GM19328 (cell line): ENCODE results near the gene MAML3.
"Not testable (repeated sequence)": the region's sequence is repeated elsewhere in the genome, so short reads cannot be mapped to it uniquely, and the experiment has no call there.

Experiments used
- ATAC-seq: cut with Tn5 transposase; IDR thresholded peaks from one replicate; pipeline ENCODE4 v1.9.1; 2021; ENCODE audit warnings: mild to moderate bottlenecking, moderate library complexity; ENCODE audit not compliant: unreplicated experiment

Gene MAML3

GRCh38 chr4:139711461-139711860 lies 442.5 kb downstream of the MAML3 start:
- ATAC-seq, result no peak

GRCh38 chr4:139710073-139710472 lies 443.9 kb downstream of the MAML3 start:
- ATAC-seq, result no peak

GRCh38 chr4:139709660-139710059 lies 444.3 kb downstream of the MAML3 start:
- no peak for ATAC-seq

GRCh38 chr4:139704915-139705485 lies 449.0 kb downstream of the MAML3 start:
- no peak for ATAC-seq

GRCh38 chr4:139700568-139700967 lies 453.4 kb downstream of the MAML3 start:
- ATAC-seq, result no peak

- not testable (repeated sequence) for ATAC-seq
Observed at GRCh38 chr4:139698167-139698925, 455.6 kb downstream of the MAML3 start.

- ATAC-seq, result no peak
Observed at GRCh38 chr4:139696491-139696890, 457.5 kb downstream of the MAML3 start.

GRCh38 chr4:139694522-139695107 lies 459.4 kb downstream of the MAML3 start:
- ATAC-seq, result no peak

GRCh38 chr4:139692309-139693012 lies 461.5 kb downstream of the MAML3 start:
- no peak for ATAC-seq

- ATAC-seq, result no peak
Observed at GRCh38 chr4:139690419-139690818, 463.6 kb downstream of the MAML3 start.

GRCh38 chr4:139689093-139689722 lies 464.8 kb downstream of the MAML3 start:
- no peak for ATAC-seq

- no peak for ATAC-seq
Observed at GRCh38 chr4:139686988-139687387, 467.0 kb downstream of the MAML3 start.

GRCh38 chr4:139686130-139686529 lies 467.9 kb downstream of the MAML3 start:
- no peak for ATAC-seq

GRCh38 chr4:139685180-139685579 lies 468.8 kb downstream of the MAML3 start:
- no peak for ATAC-seq

GRCh38 chr4:139684351-139684750 lies 469.6 kb downstream of the MAML3 start:
- ATAC-seq, result no peak

GRCh38 chr4:139682741-139683151 lies 471.2 kb downstream of the MAML3 start:
- ATAC-seq, result no peak

- ATAC-seq, result no peak
Observed at GRCh38 chr4:139682309-139682708, 471.7 kb downstream of the MAML3 start.

- no peak for ATAC-seq
Observed at GRCh38 chr4:139676913-139677585, 476.9 kb downstream of the MAML3 start.

- no peak for ATAC-seq
Observed at GRCh38 chr4:139676365-139676764, 477.6 kb downstream of the MAML3 start.

- no peak for ATAC-seq
Observed at GRCh38 chr4:139675651-139676050, 478.3 kb downstream of the MAML3 start.
